Uterus (tissue), 4 donors: ENCODE measurements around the gene EPS8L1. TPM values are rescaled to one million over a fixed set of nuclear protein-coding genes. Genes with fewer than 3 reads are reported as not detected.
"Not testable (repeated sequence)": the region's sequence is repeated elsewhere in the genome, so short reads cannot be mapped to it uniquely, and the experiment has no call there.

Source experiments
- DNase-seq, 2 donors: peaks; one replicate each; pipeline ENCODE4 v3.0.0-alpha.2; 2019 to 2020
- H3K27ac ChIP-seq, 2 donors: fragments of 200-600 bp; sonication (generic); 1 replicate in 1 of 2; 2 replicates in 1 of 2; pipeline ENCODE4 v1.5.1; 2016 to 2018
- H3K27me3 ChIP-seq, 2 donors: fragments of 200-600 bp; sonication (generic); one replicate each; pipeline ENCODE4 v1.5.1; 2018 to 2019; ENCODE audit warnings: control low read depth in 1 of 2
- H3K36me3 ChIP-seq, 2 donors: fragments of 200-600 bp; sonication (generic); one replicate each; pipeline ENCODE4 v1.5.1; 2019; ENCODE audit warnings: control low read depth in 1 of 2
- H3K4me1 ChIP-seq, 2 donors: fragments of 200-600 bp; sonication (generic); one replicate each; pipeline ENCODE4 v1.5.1; 2018 to 2019; ENCODE audit warnings: control low read depth in 1 of 2
- H3K4me3 ChIP-seq, 2 donors: fragments of 200-600 bp; sonication (generic); 1 replicate in 1 of 2; 2 replicates in 1 of 2; pipeline ENCODE4 v1.5.1; 2018 to 2019; ENCODE audit warnings: mild to moderate bottlenecking in 1 of 2
- H3K9me3 ChIP-seq, 2 donors: fragments of 200-600 bp; sonication (generic); one replicate each; pipeline ENCODE4 v1.5.1; 2019; ENCODE audit warnings: control low read depth in 1 of 2
- POLR2A ChIP-seq, 2 donors: fragments of 450-650 bp; IDR thresholded peaks; one replicate each; pipeline ENCODE4 v1.6.1; 2016; ENCODE audit warnings: antibody characterized with exemption in 2 of 2, mild to moderate bottlenecking in 1 of 2, moderate library complexity in 1 of 2
- intact Hi-C: fragments of 100-400 bp; cut with DNase I; formaldehyde crosslinking; loops from one replicate; pipeline ENCODE4 v1.15.1; 2023; ENCODE audit warnings: low total_unique reads
- total RNA-seq, 4 donors: library from RNA; depleted of rRNA in 3 of 4; stranded (reverse); fragments of >200 nt in 3 of 4; gene quantifications; one replicate each; pipeline versions ENCODE4 v1.1.0 to v1.2.4, GENCODE V29; 2014 to 2023
- TF ChIP-seq, protein P1 (sequence below), 4 experiments: fragments of 200-600 bp in 2 of 4; fragments of 450-650 bp in 2 of 4; sonication (generic) in 2 of 4; IDR thresholded peaks; one replicate each; pipeline ENCODE4 v1.5.1; 2016 to 2019; ENCODE audit warnings: antibody characterized with exemption in 4 of 4, mild to moderate bottlenecking in 2 of 4, moderate library complexity in 1 of 4
- donor health status: DM: yes; HTN: yes; CAD: no.

The EPS8L1 gene
- total RNA-seq, 4 donors from 2014 or later, result 4.2 to 22.4 (median 5.6) TPM; not detected in 1

GRCh38 chr19:55050749-55051532, 24.7 kb upstream of the EPS8L1 start:
- Histone ChIP-seq H3K27me3 (no peaks in the 10 kb centered on the region), H3K27ac (no peak overlapping the region), H3K4me1 (no peaks in the 10 kb centered on the region), H3K4me3 (no peak overlapping the region), H3K9me3 (no peaks in the 10 kb centered on the region), H3K36me3 (no peaks in the 10 kb centered on the region)
- TF ChIP-seq, protein P1, sequence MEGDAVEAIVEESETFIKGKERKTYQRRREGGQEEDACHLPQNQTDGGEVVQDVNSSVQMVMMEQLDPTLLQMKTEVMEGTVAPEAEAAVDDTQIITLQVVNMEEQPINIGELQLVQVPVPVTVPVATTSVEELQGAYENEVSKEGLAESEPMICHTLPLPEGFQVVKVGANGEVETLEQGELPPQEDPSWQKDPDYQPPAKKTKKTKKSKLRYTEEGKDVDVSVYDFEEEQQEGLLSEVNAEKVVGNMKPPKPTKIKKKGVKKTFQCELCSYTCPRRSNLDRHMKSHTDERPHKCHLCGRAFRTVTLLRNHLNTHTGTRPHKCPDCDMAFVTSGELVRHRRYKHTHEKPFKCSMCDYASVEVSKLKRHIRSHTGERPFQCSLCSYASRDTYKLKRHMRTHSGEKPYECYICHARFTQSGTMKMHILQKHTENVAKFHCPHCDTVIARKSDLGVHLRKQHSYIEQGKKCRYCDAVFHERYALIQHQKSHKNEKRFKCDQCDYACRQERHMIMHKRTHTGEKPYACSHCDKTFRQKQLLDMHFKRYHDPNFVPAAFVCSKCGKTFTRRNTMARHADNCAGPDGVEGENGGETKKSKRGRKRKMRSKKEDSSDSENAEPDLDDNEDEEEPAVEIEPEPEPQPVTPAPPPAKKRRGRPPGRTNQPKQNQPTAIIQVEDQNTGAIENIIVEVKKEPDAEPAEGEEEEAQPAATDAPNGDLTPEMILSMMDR (IDR thresholded peaks at IDR 0.05), result no peak
- no peak for TF ChIP-seq POLR2A (IDR thresholded peaks at IDR 0.05)
- DNase-seq, result no peak
- intact Hi-C loops, result no loop called here

DNA sequence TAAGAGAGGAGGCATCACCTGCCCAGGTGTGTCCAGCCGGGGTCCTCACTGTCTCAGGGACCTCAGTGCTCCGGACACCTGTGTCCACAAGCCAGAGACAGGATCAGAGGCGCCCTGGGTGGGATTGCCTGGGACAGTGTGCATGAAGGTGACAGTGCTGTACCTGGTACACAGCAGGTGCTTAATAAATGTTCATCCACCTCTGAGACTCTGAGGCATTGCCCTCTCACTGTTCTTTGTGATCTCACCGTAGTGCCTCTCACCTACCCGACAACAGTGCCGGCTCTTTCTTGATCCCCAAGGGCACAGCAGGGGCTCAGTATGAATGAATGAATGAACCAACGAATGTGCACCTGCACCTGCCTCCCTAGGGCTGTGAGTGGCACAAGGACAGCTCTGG, 21.9 kb upstream of the EPS8L1 start:
- H3K4me3 ChIP-seq, result no peak overlapping the region
- no peaks in the 10 kb centered on the region for H3K9me3 ChIP-seq
- TF ChIP-seq, protein P1 (IDR thresholded peaks at IDR 0.05), result no peak
- TF ChIP-seq POLR2A (IDR thresholded peaks at IDR 0.05), result no peak
- no peak for DNase-seq
- no peaks in the 10 kb centered on the region for H3K36me3 ChIP-seq
- H3K27me3 ChIP-seq, result no peaks in the 10 kb centered on the region
- no peak overlapping the region for H3K27ac ChIP-seq
- intact Hi-C loops, result no loop called here
- H3K4me1 ChIP-seq, result no peaks in the 10 kb centered on the region

- no peak for TF ChIP-seq POLR2A (IDR thresholded peaks at IDR 0.05)
- TF ChIP-seq, protein P1 (IDR thresholded peaks at IDR 0.05), result no peak
- DNase-seq, result no peak
- Histone ChIP-seq H3K36me3 (no peaks in the 10 kb centered on the region), H3K9me3 (no peaks in the 10 kb centered on the region), H3K4me3 (no peak overlapping the region), H3K27ac (no peak overlapping the region), H3K27me3 (no peaks in the 10 kb centered on the region), H3K4me1 (no peaks in the 10 kb centered on the region)
- intact Hi-C loops, result no loop called here
Observed at GRCh38 chr19:55056827-55057226, 18.8 kb upstream of the EPS8L1 start.

GRCh38 chr19:55058781-55059610, 16.7 kb upstream of the EPS8L1 start:
- H3K27ac ChIP-seq, result no peak overlapping the region

DNA sequence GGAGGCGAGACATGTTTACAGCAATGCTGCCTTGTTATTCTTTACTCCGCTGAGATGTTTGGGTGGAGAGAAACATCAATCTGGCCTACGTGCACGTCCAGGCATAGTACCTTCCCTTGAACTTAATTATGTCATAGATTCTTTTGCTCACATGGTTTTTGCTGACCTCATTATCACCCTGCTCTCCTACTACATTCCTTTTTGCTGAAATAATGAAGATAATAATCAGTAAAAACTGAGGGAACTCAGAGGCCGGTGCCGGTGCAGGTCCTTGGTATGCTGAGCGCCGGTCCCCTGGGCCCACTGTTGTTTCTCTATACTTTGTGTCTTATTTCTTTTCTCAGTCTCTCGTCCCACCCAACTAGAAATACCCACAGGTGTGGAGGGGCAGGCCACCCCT, 15.4 kb upstream of the EPS8L1 start:
- H3K4me3 ChIP-seq, DNase-seq, H3K27me3 ChIP-seq, H3K27ac ChIP-seq, H3K36me3 ChIP-seq, H3K4me1 ChIP-seq, intact Hi-C loops, H3K9me3 ChIP-seq: not testable (repeated sequence)

More at GRCh38 chr19:55058781-55059610, 16.7 kb upstream of the EPS8L1 start:
- TF ChIP-seq, protein P1 (IDR thresholded peaks at IDR 0.05), result no peak
- no peak for TF ChIP-seq POLR2A (IDR thresholded peaks at IDR 0.05)
- DNase-seq, result no peak
- intact Hi-C loops, result no loop called here
- Histone ChIP-seq H3K4me1 (no peaks in the 10 kb centered on the region), H3K9me3 (no peaks in the 10 kb centered on the region), H3K27me3 (no peaks in the 10 kb centered on the region), H3K36me3 (no peaks in the 10 kb centered on the region), H3K4me3 (no peak overlapping the region)
